Mammary epithelial cell (primary cell): ENCODE measurements around the gene KCNMB2.

Experiments used
- EZH2 ChIP-seq: IDR thresholded peaks from 2 replicates; pipeline ENCODE4 v1.6.1; 2012; ENCODE audit warnings: low read length, inconsistent platforms, borderline replicate concordance
- TF ChIP-seq, protein P1 (sequence below), 2 donors: IDR thresholded peaks in 1 of 2; conservative IDR thresholded peaks in 1 of 2; 2 replicates each; pipeline ENCODE4 v1.5.1; 2011 to 2012; ENCODE audit warnings: inconsistent platforms in 2 of 2, low read length in 2 of 2, mild to moderate bottlenecking in 2 of 2, control low read depth in 1 of 2, low read depth in 1 of 2; ENCODE audit not compliant: insufficient read depth in 1 of 2; ENCODE audit errors: extremely low read depth in 1 of 2

DNA sequence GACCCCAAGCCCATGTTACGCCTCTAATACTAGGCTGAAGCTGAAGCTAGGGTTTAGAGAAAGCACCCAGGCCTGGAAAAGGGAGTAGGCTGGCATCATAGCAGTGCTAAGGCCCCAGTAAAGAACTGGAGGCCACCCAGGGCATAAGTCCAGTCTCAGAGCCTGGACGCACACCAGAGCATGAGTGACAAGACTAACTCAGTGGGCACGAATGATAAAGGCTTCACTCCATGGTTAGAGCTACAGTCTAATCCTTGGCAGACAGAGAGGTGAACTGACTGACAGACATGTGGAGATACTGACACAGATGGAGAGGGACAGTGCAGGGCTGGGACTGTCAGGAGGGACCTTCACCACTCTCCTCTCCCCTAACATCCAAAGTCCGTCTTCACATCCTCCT is 139.8 kb downstream of the KCNMB2 start:
- TF ChIP-seq, protein P1, sequence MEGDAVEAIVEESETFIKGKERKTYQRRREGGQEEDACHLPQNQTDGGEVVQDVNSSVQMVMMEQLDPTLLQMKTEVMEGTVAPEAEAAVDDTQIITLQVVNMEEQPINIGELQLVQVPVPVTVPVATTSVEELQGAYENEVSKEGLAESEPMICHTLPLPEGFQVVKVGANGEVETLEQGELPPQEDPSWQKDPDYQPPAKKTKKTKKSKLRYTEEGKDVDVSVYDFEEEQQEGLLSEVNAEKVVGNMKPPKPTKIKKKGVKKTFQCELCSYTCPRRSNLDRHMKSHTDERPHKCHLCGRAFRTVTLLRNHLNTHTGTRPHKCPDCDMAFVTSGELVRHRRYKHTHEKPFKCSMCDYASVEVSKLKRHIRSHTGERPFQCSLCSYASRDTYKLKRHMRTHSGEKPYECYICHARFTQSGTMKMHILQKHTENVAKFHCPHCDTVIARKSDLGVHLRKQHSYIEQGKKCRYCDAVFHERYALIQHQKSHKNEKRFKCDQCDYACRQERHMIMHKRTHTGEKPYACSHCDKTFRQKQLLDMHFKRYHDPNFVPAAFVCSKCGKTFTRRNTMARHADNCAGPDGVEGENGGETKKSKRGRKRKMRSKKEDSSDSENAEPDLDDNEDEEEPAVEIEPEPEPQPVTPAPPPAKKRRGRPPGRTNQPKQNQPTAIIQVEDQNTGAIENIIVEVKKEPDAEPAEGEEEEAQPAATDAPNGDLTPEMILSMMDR (conservative IDR thresholded peaks at IDR 0.05 in 1 of 2, IDR thresholded peaks at IDR 0.05 in 1 of 2; ENCODE audit: extremely low read depth in 1 of 2, insufficient read depth in 1 of 2, low read depth in 1 of 2, low read length in 2 of 2), result no peak
- no peak for TF ChIP-seq EZH2
